ENCODE measurements around the gene DDO. TPM values are rescaled to one million over a fixed set of nuclear protein-coding genes. Genes with fewer than 3 reads are reported as not detected.

DDO gene
- total and polyA plus RNA-seq, 2 donors (not counting 3 experiments of a cell fraction or from before 2014, with no cell fraction given), result not detected

GRCh38 chr6:110462884-110463481 lies 47.6 kb upstream of the DDO start:
- FAIRE-seq (no peak), DNase-seq (ENCODE audit: low read depth, low spot score) (no peak)
- H4K20me1 ChIP-seq (replicated peaks; ENCODE audit: control insufficient read depth, extremely low read depth, insufficient read depth, low read length), result no peaks in the 10 kb centered on the region
- no peak for TF ChIP-seq MAX (IDR thresholded peaks at IDR 0.05; ENCODE audit: insufficient read depth, insufficient read length)
- TF ChIP-seq FOS (IDR thresholded peaks at IDR 0.05; ENCODE audit: borderline replicate concordance, insufficient read depth, low read length), result no peak
- no peak for TF ChIP-seq GATA2 (IDR thresholded peaks at IDR 0.05; ENCODE audit: insufficient read depth, insufficient read length, low read depth, low read length)
- TF ChIP-seq EZH2 (IDR thresholded peaks at IDR 0.05; ENCODE audit: borderline replicate concordance, low read depth, low read length, severe bottlenecking), result no peak
- TF ChIP-seq CTCF (IDR thresholded peaks at IDR 0.05; ENCODE audit: extremely low read depth in 1 of 2, insufficient read depth in 1 of 2, low read depth in 1 of 2, low read length in 2 of 2), result no peak
- TF ChIP-seq POLR2A (IDR thresholded peaks at IDR 0.05; ENCODE audit: low read depth, low read length), result no peak
- H3K27me3 ChIP-seq (ENCODE audit: control insufficient read depth in 2 of 2, insufficient read depth in 2 of 2, low read length in 2 of 2), result peaks cover 6 to 14% of the 10 kb centered on the region in 2 experiments
- no peaks in the 10 kb centered on the region for H3K9me3 ChIP-seq (replicated peaks; ENCODE audit: control insufficient read depth, insufficient read depth, low read length)
- H3K4me2 ChIP-seq (ENCODE audit: insufficient read depth, low read length), result no peak overlapping the region
- ChIA-PET POLR2A (no interaction called here), CTCF (no interaction called here)
- no peak overlapping the region for H3K9ac ChIP-seq (replicated peaks; ENCODE audit: extremely low read depth, insufficient read depth, low read length)
- H3K4me1 ChIP-seq (ENCODE audit: control insufficient read depth, extremely low read depth, insufficient read depth, low read length), result no peaks in the 10 kb centered on the region
- intact Hi-C loops (cut with micrococcal nuclease) (no loop called here), dilution Hi-C loops (cut with MboI; ENCODE audit: extremely low pct_ligation_motif_present, low sequenced_read_pairs) (no loop called here)
- no peaks in the 10 kb centered on the region for H3K79me2 ChIP-seq (ENCODE audit: control insufficient read depth, insufficient read depth, low read length)
- H3K4me3 ChIP-seq (replicated peaks in 1 of 3; ENCODE audit: insufficient read depth in 1 of 3, low read depth in 1 of 3, low read length in 3 of 3), result no peak overlapping the region
- BruUV-seq (replicated peaks), result no TSS peak
- no peak overlapping the region for H3K27ac ChIP-seq (ENCODE audit: insufficient read depth, low read depth, low read length)
- H3K36me3 ChIP-seq (ENCODE audit: control insufficient read depth in 2 of 2, extremely low read depth in 1 of 2, insufficient read depth in 2 of 2, low read length in 2 of 2), result no peaks in the 10 kb centered on the region
- H3K9me1 ChIP-seq (replicated peaks; ENCODE audit: control insufficient read depth, extremely low read depth, insufficient read depth, low read length), result no peaks in the 10 kb centered on the region
- H2AFZ ChIP-seq (ENCODE audit: low read depth, low read length), result no peak overlapping the region
